Left lung (tissue), 14 donors: ENCODE data around the gene RHOA. TPM values are rescaled to one million over a fixed set of nuclear protein-coding genes. Genes with fewer than 3 reads are reported as not detected.
A peak's percentile ranks its signal among the peaks of the same experiment; 100 is the strongest.

Source experiments
- ATAC-seq: fragments of 200-7000 bp; cut with Tn5 transposase; one replicate; pipeline ENCODE4 v1.9.1; 2020; ENCODE audit warnings: moderate library complexity
- DNase-seq, 4 donors: peaks; one replicate each; pipeline ENCODE4 v3.0.0-alpha.2; 2013 to 2020
- H3K27ac ChIP-seq, 2 donors: fragments of 200-600 bp; sonication (generic) in 1 of 2; one replicate each; pipeline versions ENCODE4 v1.5.0 to v1.8.0; 2020 to 2021
- H3K27me3 ChIP-seq, 2 donors: fragments of 200-600 bp; sonication (generic) in 1 of 2; one replicate each; pipeline versions ENCODE4 v1.5.0 to v1.8.0; 2020 to 2021
- H3K36me3 ChIP-seq, 2 donors: fragments of 200-600 bp; sonication (generic) in 1 of 2; one replicate each; pipeline versions ENCODE4 v1.5.0 to v1.8.0; 2020 to 2021
- H3K4me1 ChIP-seq, 2 donors: fragments of 200-600 bp; one replicate each; pipeline ENCODE4 v1.8.0; 2021
- H3K4me3 ChIP-seq, 2 donors: fragments of 200-600 bp; sonication (generic) in 1 of 2; one replicate each; pipeline versions ENCODE4 v1.5.0 to v1.8.0; 2020 to 2021; ENCODE audit warnings: mild to moderate bottlenecking in 1 of 2
- H3K9me3 ChIP-seq, 2 donors: fragments of 200-600 bp; sonication (generic) in 1 of 2; one replicate each; pipeline versions ENCODE4 v1.5.0 to v1.8.0; 2020 to 2021
- intact Hi-C, 2 donors: fragments of 100-400 bp; cut with DNase I; formaldehyde crosslinking; loops; one replicate each; pipeline versions ENCODE4 v1.11.2 to v1.14.2; 2022
- long read RNA-seq, 12 donors: library from polyadenylated mRNA in 2 of 12; unstranded in 2 of 12; transcript quantifications; one replicate each; pipeline ENCODE4 v2.0.0 and lab custom pipeline, GENCODE V29; 2019 to 2026
- polyA plus RNA-seq, 6 donors: library from polyadenylated mRNA; unstranded; fragments of 120-200 nt; gene quantifications; one replicate each; pipeline ENCODE4 v1.2.1, GENCODE V29; 2013; ENCODE audit not compliant: insufficient read length in 6 of 6
- total RNA-seq, 2 donors: library from RNA; stranded (reverse); fragmentation: NEBNext Ultra II Directional; extraction: Animal tissue kit (Norgen Biotek cat#: 25700); gene quantifications; one replicate each; pipeline ENCODE4 v1.2.1, GENCODE V29; 2021
- TF ChIP-seq, protein P1 (sequence below), 2 donors: fragments of 200-600 bp; sonication (generic) in 1 of 2; IDR thresholded peaks; one replicate each; pipeline versions ENCODE4 v1.5.0 to v1.8.0; 2021; ENCODE audit warnings: antibody characterized with exemption in 2 of 2
- donor health status: DM: no; HTN: yes; CAD: no.
- donor health status: DM: no; HTN: no; CAD: no.

RHOA gene
- total RNA-seq = 100 to 1,000 TPM; 480 to 625 TPM
- 100 to 1,000 TPM; 467 to 545 (median 514) TPM for polyA plus RNA-seq
- long read RNA-seq, donor 1, transcript RHOA-202 (5 exons, 2,031 nt) = major isoform, 280 of 429 reads
- long read RNA-seq, donor 1, partial matches to known transcripts = 118 of 429 reads
- long read RNA-seq, donor 1, other reads (novel, unspliced or antisense) = 30 of 429 reads
- long read RNA-seq, donor 2, transcript RHOA-202 (5 exons, 2,031 nt) = major isoform, 202 of 318 reads
- long read RNA-seq, donor 2, partial matches to known transcripts = 84 of 318 reads
- long read RNA-seq, donor 2, other reads (novel, unspliced or antisense) = 29 of 318 reads
- long read RNA-seq, donor 3, transcript RHOA-202 (5 exons, 2,031 nt) = major isoform, 175 of 228 reads
- long read RNA-seq, donor 3, partial matches to known transcripts = 22 of 228 reads
- long read RNA-seq, donor 3, other reads (novel, unspliced or antisense) = 31 of 228 reads
- long read RNA-seq, donor 4, transcript RHOA-202 (5 exons, 2,031 nt) = major isoform, 356 of 412 reads
- long read RNA-seq, donor 4, partial matches to known transcripts = 7 of 412 reads
- long read RNA-seq, donor 4, other reads (novel, unspliced or antisense) = 45 of 412 reads
- long read RNA-seq, donor 5, transcript RHOA-202 (5 exons, 2,031 nt) = major isoform, 205 of 307 reads
- long read RNA-seq, donor 5, partial matches to known transcripts = 72 of 307 reads
- long read RNA-seq, donor 5, other reads (novel, unspliced or antisense) = 30 of 307 reads
- long read RNA-seq, donor 6, transcript RHOA-202 (5 exons, 2,031 nt) = major isoform, 160 of 206 reads
- long read RNA-seq, donor 6, partial matches to known transcripts = 27 of 206 reads
- long read RNA-seq, donor 6, other reads (novel, unspliced or antisense) = 19 of 206 reads
- long read RNA-seq, donor 7, transcript RHOA-202 (5 exons, 2,031 nt) = major isoform, 70 of 77 reads
- long read RNA-seq, donor 7, partial matches to known transcripts = 0 of 77 reads
- long read RNA-seq, donor 7, other reads (novel, unspliced or antisense) = 6 of 77 reads
- long read RNA-seq, donor 8, transcript RHOA-202 (5 exons, 2,031 nt) = major isoform, 176 of 219 reads
- long read RNA-seq, donor 8, partial matches to known transcripts = 29 of 219 reads
- long read RNA-seq, donor 8, other reads (novel, unspliced or antisense) = 13 of 219 reads
- long read RNA-seq, donor 9, partial matches to known transcripts = 0 of 1 reads
- long read RNA-seq, donor 9, other reads (novel, unspliced or antisense) = 0 of 1 reads
- long read RNA-seq, donor 10, transcript RHOA-202 (5 exons, 2,031 nt) = major isoform, 631 of 670 reads
- long read RNA-seq, donor 10, partial matches to known transcripts = 6 of 670 reads
- long read RNA-seq, donor 10, other reads (novel, unspliced or antisense) = 32 of 670 reads
- long read RNA-seq, donor 11, transcript RHOA-202 (5 exons, 2,031 nt) = major isoform, 194 of 261 reads
- long read RNA-seq, donor 11, partial matches to known transcripts = 46 of 261 reads
- long read RNA-seq, donor 11, other reads (novel, unspliced or antisense) = 19 of 261 reads
- long read RNA-seq, donor 12, transcript RHOA-202 (5 exons, 2,031 nt) = major isoform, 144 of 182 reads
- long read RNA-seq, donor 12, partial matches to known transcripts = 17 of 182 reads
- long read RNA-seq, donor 12, other reads (novel, unspliced or antisense) = 16 of 182 reads

DNA sequence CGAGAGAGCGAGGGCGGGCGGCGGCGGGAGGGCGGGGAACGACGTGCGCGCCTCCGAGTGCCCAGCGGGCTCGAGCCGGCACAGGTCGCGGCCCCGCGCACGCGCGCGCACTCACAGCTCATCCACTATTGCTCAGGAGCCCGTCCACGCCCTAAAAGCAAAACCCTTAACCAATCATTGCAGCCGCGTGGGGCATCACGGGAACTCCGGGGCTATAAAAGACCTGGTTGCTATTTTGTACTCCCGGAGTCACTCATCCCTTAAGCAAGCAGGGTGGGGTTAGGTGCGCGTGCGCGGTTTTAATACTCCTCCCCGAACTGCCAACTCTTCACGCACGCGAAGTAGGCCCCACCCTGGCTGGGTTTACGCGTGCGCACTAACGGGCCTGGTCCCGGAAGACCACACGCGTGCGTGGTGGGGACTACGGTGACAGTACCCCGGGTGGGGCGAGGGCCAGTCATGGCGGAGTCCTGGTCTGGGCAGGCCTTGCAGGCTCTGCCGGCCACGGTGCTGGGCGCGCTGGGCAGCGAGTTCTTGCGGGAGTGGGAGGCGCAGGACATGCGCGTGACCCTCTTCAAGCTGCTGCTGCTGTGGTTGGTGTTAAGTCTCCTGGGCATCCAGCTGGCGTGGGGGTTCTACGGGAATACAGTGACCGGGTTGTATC is at the start of gene RHOA, which contains the start of gene TCTA:
Gene RHOA (minus strand): TSS at position 9 of the 664 bp plus-strand sequence. CDS start 36,387 bp downstream, outside the sequence.
Gene TCTA (plus strand): TSS at position 456 of the 664 bp plus-strand sequence. CDS start 4 bp downstream, at position 460.
- H3K9me3 ChIP-seq = no peaks in the 10 kb centered on the region
- H3K27me3 ChIP-seq = no peaks in the 10 kb centered on the region
- intact Hi-C loops = no loop called here
- DNase-seq (peak; percentile 99 to 100 (median 100)), ATAC-seq (peak; percentile 94)
- peak within 1 kb of the TSS; percentile 95 to 99 for H3K27ac ChIP-seq
- peaks cover 42 to 82% of the 10 kb centered on the region in 2 donors for H3K4me1 ChIP-seq
- TF ChIP-seq, protein P1, sequence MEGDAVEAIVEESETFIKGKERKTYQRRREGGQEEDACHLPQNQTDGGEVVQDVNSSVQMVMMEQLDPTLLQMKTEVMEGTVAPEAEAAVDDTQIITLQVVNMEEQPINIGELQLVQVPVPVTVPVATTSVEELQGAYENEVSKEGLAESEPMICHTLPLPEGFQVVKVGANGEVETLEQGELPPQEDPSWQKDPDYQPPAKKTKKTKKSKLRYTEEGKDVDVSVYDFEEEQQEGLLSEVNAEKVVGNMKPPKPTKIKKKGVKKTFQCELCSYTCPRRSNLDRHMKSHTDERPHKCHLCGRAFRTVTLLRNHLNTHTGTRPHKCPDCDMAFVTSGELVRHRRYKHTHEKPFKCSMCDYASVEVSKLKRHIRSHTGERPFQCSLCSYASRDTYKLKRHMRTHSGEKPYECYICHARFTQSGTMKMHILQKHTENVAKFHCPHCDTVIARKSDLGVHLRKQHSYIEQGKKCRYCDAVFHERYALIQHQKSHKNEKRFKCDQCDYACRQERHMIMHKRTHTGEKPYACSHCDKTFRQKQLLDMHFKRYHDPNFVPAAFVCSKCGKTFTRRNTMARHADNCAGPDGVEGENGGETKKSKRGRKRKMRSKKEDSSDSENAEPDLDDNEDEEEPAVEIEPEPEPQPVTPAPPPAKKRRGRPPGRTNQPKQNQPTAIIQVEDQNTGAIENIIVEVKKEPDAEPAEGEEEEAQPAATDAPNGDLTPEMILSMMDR (IDR thresholded peaks at IDR 0.05) = no peak
- H3K4me3 ChIP-seq = peak within 1 kb of the TSS; percentile 63 to 89
- H3K36me3 ChIP-seq = peaks cover 0 to 30% of the 10 kb centered on the region in 2 donors

DNA sequence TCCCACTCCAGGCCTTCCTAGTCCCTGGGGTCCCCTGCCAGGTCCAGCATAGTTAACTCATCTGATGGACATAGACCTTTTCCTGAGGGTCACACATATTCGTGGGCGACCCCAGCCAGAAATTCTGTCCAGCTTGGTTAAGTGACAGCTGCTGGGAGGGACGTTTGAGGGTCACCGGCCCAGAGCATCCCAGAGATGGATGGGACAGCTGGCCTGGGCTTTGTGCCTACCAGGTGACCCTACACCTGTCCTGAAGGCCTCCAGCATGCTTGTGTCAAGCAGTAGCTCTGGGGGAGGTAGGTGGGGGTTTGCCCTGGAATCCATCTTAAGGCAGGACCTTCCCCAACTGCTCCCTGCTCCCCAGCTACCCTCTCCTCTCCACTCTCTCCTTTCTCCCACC is 49.2 kb upstream of the RHOA start:
- Histone ChIP-seq H3K36me3 (no peaks in the 10 kb centered on the region), H3K4me3 (no peak overlapping the region), H3K27me3 (no peaks in the 10 kb centered on the region), H3K4me1 (peaks cover 9 to 24% of the 10 kb centered on the region in 2 donors), H3K9me3 (no peaks in the 10 kb centered on the region), H3K27ac (peak overlapping the region in 1 of 2 donors; percentile 50)
- no peak for DNase-seq
- no peak for ATAC-seq
- TF ChIP-seq, protein P1 (IDR thresholded peaks at IDR 0.05) = no peak
- intact Hi-C loops = no loop called here

DNA sequence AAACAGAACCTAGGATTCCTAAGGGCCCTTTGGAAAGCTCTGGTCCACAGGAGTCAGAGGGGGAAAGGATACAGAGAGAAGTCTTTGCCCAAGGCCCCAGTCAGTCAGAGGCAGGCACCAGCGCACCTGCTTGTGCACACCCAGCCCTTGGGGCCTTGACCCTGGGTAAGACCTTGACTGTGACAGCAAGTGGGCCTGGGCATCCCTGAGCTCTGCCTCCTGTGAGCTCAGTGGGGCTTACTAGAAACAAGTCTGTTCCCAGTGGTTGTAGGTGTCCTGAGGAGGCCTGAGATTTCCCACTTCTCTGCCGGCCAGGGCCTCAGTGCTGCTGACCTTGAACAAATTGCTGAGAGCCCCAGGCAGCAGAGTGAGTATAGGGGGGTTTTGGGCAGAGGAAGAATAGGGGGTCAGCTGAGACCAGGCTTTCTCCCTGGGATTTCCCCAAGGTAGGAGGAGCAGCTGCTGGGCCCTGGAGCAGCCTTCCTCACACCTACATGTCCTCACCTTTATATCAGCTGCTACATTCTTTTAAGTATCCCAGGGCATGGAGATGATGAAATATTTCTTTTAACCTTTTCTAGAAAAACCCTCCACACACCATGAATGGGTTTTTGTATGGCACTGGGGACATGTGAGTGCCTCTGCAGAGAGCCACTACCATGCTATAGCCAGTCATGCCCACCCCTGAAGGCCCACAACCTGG is 48.6 kb upstream of the RHOA start:
- no peak overlapping the region for H3K27ac ChIP-seq

More for the DNA sequence above, 48.6 kb upstream of the RHOA start:
- ATAC-seq (no peak), DNase-seq (no peak)
- H3K36me3 ChIP-seq = no peaks in the 10 kb centered on the region
- H3K9me3 ChIP-seq = no peaks in the 10 kb centered on the region
- H3K27me3 ChIP-seq = no peaks in the 10 kb centered on the region
- intact Hi-C loops = no loop called here
- no peak overlapping the region for H3K4me3 ChIP-seq
- TF ChIP-seq, protein P1 (IDR thresholded peaks at IDR 0.05) = no peak
- peaks cover 9 to 20% of the 10 kb centered on the region in 2 donors for H3K4me1 ChIP-seq
